SJCRH30 (cell line): Measurements from ENCODE around the gene KRTAP5-7. TPM values are rescaled to one million over a fixed set of nuclear protein-coding genes. Genes with fewer than 3 reads are reported as not detected.

Experiments
- DNase-seq, 2 experiments: peaks; one replicate each; pipeline ENCODE4 v3.0.0-alpha.2; 2015 to 2020
- H3K27ac ChIP-seq: fragments of 250-450 bp; sonication (Bioruptor Pico); 2 replicates; pipeline ENCODE4 v1.5.1; 2020; ENCODE audit warnings: mild to moderate bottlenecking, moderate library complexity
- H3K27me3 ChIP-seq: fragments of 250-450 bp; sonication (Bioruptor Pico); 2 replicates; pipeline ENCODE4 v1.5.1; 2020; ENCODE audit warnings: mild to moderate bottlenecking, moderate library complexity
- H3K36me3 ChIP-seq: fragments of 250-450 bp; sonication (Bioruptor Pico); 2 replicates; pipeline ENCODE4 v1.5.1; 2020; ENCODE audit warnings: mild to moderate bottlenecking, moderate library complexity
- H3K4me1 ChIP-seq: fragments of 250-450 bp; sonication (Bioruptor Pico); 2 replicates; pipeline ENCODE4 v1.5.1; 2020; ENCODE audit warnings: mild to moderate bottlenecking, moderate library complexity
- H3K4me3 ChIP-seq: fragments of 250-450 bp; sonication (Bioruptor Pico); 2 replicates; pipeline ENCODE4 v1.5.1; 2020; ENCODE audit warnings: mild to moderate bottlenecking, moderate library complexity
- H3K9me3 ChIP-seq: fragments of 250-450 bp; sonication (Bioruptor Pico); replicated peaks from 2 replicates; pipeline ENCODE4 v1.5.1; 2020; ENCODE audit warnings: mild to moderate bottlenecking, moderate library complexity
- total RNA-seq: library from RNA; depleted of rRNA; stranded (reverse); fragments of >200 nt; shearing (Covaris generic); gene quantifications from 2 replicates; pipeline ENCODE4 v1.2.3, GENCODE V29; 2014

Gene KRTAP5-7
- total RNA-seq, 1 experiment from 2014 or later: not detected

DNA sequence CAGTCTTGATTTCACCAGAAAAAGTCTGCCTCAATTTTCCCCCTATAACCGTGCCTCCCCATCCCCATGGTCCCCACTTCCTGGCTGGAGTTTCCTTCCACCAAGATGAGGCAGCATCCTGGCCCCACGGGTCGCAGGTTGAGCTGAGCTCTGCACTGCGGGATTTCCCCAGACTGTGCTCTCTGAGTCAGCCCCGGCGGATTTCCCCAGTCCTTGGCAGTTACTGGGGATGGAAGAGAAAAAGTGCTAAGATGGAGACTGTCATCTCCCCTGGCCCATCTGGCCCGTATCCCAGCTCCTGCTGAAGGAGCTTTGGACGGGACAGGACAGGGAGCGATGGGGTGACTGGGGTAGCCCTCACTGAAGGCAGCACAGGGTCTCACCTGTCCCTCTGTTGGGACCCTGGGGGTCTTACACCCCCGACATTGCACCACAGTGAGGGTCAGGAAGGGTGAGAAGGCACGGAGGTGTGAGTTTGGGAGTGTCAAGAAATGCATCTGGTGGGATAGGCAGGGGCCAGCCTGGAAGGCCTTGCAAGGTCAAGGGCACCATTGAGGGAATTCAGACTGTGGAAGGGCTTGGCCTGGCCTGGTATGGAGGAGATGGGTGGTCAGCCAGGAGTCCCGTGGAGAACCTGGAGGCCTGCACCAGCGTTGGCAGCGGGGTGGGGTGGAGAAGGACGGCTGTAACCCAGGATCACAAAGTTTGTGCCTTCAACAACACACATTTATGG, 37.6 kb upstream of the KRTAP5-7 start:
- Histone ChIP-seq H3K27me3 (no peaks in the 10 kb centered on the region), H3K27ac (peak overlapping the region; percentile 85), H3K36me3 (no peaks in the 10 kb centered on the region), H3K9me3 (no peaks in the 10 kb centered on the region), H3K4me3 (no peak overlapping the region), H3K4me1 (peaks cover 13% of the 10 kb centered on the region)
- no peak for DNase-seq

GRCh38 chr11:71490044-71490730, 36.9 kb upstream of the KRTAP5-7 start:
- no peak for DNase-seq
- Histone ChIP-seq H3K27ac (no peak overlapping the region), H3K36me3 (no peaks in the 10 kb centered on the region; the same call in 1 of the 2 replicates)

GRCh38 chr11:71490731-71491390, 36.2 kb upstream of the KRTAP5-7 start:
- H3K27me3 ChIP-seq: no peaks in the 10 kb centered on the region
- H3K27ac ChIP-seq: no peak overlapping the region
- no peaks in the 10 kb centered on the region; the same call in 1 of the 2 replicates for H3K36me3 ChIP-seq
- H3K4me1 ChIP-seq: peaks cover 13% of the 10 kb centered on the region
- no peak overlapping the region for H3K4me3 ChIP-seq
- no peak for DNase-seq
- no peaks in the 10 kb centered on the region for H3K9me3 ChIP-seq

More at GRCh38 chr11:71490044-71490730, 36.9 kb upstream of the KRTAP5-7 start:
- Histone ChIP-seq H3K9me3 (no peaks in the 10 kb centered on the region), H3K4me1 (peaks cover 13% of the 10 kb centered on the region), H3K27me3 (no peaks in the 10 kb centered on the region), H3K4me3 (no peak overlapping the region)

- no peak overlapping the region for H3K27ac ChIP-seq
- H3K9me3 ChIP-seq: no peaks in the 10 kb centered on the region
- H3K4me3 ChIP-seq: no peak overlapping the region
- DNase-seq: no peak
- H3K4me1 ChIP-seq: peaks cover 13% of the 10 kb centered on the region
- no peaks in the 10 kb centered on the region for H3K27me3 ChIP-seq
- H3K36me3 ChIP-seq: no peaks in the 10 kb centered on the region; the same call in 1 of the 2 replicates
Measured at GRCh38 chr11:71491531-71491930, 35.5 kb upstream of the KRTAP5-7 start.

- Histone ChIP-seq H3K27me3 (no peaks in the 10 kb centered on the region), H3K4me3 (no peak overlapping the region), H3K9me3 (no peaks in the 10 kb centered on the region), H3K36me3 (no peaks in the 10 kb centered on the region; the same call in 1 of the 2 replicates), H3K27ac (no peak overlapping the region), H3K4me1 (peaks cover 13% of the 10 kb centered on the region)
- no peak for DNase-seq
Measured at GRCh38 chr11:71491940-71492339, 35.1 kb upstream of the KRTAP5-7 start.

GRCh38 chr11:71495286-71496230, 31.5 kb upstream of the KRTAP5-7 start:
- H3K4me1 ChIP-seq: no peaks in the 10 kb centered on the region
- H3K27me3 ChIP-seq: no peaks in the 10 kb centered on the region
- peaks cover 5% of the 10 kb centered on the region; the same call in 1 of the 2 replicates for H3K36me3 ChIP-seq
- H3K9me3 ChIP-seq: no peaks in the 10 kb centered on the region
- H3K27ac ChIP-seq: no peak overlapping the region
- no peak overlapping the region for H3K4me3 ChIP-seq
- no peak for DNase-seq

GRCh38 chr11:71496421-71496820, 30.6 kb upstream of the KRTAP5-7 start:
- Histone ChIP-seq H3K4me3 (no peak overlapping the region), H3K27me3 (no peaks in the 10 kb centered on the region), H3K36me3 (peaks cover 5% of the 10 kb centered on the region; the same call in 1 of the 2 replicates), H3K4me1 (no peaks in the 10 kb centered on the region), H3K9me3 (no peaks in the 10 kb centered on the region), H3K27ac (no peak overlapping the region)
- no peak for DNase-seq

GRCh38 chr11:71498091-71498490, 29.0 kb upstream of the KRTAP5-7 start:
- Histone ChIP-seq H3K4me1 (no peaks in the 10 kb centered on the region), H3K4me3 (no peak overlapping the region), H3K9me3 (no peaks in the 10 kb centered on the region), H3K36me3 (peaks cover 5% of the 10 kb centered on the region; the same call in 1 of the 2 replicates), H3K27ac (no peak overlapping the region), H3K27me3 (no peaks in the 10 kb centered on the region)
- DNase-seq: no peak

- Histone ChIP-seq H3K27me3 (no peaks in the 10 kb centered on the region), H3K9me3 (no peaks in the 10 kb centered on the region), H3K4me3 (no peak overlapping the region), H3K4me1 (no peaks in the 10 kb centered on the region), H3K27ac (no peak overlapping the region), H3K36me3 (peaks cover 5% of the 10 kb centered on the region; the same call in 1 of the 2 replicates)
- no peak for DNase-seq
Measured at GRCh38 chr11:71499125-71499524, 27.9 kb upstream of the KRTAP5-7 start.

DNA sequence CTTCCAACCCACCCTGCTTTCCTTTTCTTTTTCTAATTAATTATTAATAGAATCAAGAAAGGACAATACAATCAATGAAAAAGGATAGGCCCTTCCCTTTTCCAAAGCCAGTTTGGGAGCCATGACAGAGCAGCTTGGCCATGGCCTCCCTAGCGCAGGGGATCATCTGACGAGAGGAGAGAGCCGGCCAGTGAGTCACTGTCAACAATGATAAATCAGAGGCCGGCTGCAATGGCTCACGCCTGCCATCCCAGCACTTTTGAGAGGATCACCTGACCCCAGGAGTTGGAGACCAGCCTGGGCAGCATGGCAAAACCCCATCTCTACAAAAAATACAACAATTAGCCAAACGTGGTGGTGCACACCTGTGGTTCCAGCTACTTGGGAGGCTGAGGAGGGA, 27.5 kb upstream of the KRTAP5-7 start:
- H3K27ac ChIP-seq: no peak overlapping the region
- no peak for DNase-seq
- no peaks in the 10 kb centered on the region for H3K4me1 ChIP-seq
- H3K36me3 ChIP-seq: peaks cover 5% of the 10 kb centered on the region; the same call in 1 of the 2 replicates
- H3K9me3 ChIP-seq: no peaks in the 10 kb centered on the region
- H3K4me3 ChIP-seq: no peak overlapping the region
- H3K27me3 ChIP-seq: no peaks in the 10 kb centered on the region

DNA sequence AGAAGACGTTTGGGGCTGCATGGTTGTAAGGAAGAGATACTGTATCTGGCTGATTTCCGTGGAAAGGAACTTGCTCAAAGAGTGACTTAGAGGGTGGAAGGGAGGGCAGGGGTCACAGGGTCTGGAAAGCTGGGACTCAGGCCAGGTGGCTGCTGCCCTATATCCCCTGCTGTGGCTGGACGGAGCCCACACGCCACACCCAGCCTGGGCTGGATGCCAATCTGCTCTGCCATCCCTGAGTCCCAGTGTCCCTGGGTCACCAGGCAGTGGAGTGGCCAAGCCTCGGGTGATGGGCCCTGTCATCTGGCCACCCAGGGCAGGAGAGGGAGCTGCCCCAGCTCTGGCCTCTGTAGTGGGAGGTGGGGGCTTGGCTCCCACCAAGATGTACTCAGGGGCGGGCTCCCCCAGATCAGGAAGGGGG, 26.5 kb upstream of the KRTAP5-7 start:
- Histone ChIP-seq H3K36me3 (0 out of 2 replicates have a peak, but pooled peaks cover 5% of the 10 kb centered on the region), H3K4me1 (no peaks in the 10 kb centered on the region), H3K27me3 (no peaks in the 10 kb centered on the region), H3K9me3 (no peaks in the 10 kb centered on the region), H3K27ac (no peak overlapping the region), H3K4me3 (no peak overlapping the region)
- DNase-seq: no peak

- no peak overlapping the region for H3K4me3 ChIP-seq
- no peak for DNase-seq
- 0 out of 2 replicates have a peak, but pooled peaks cover 5% of the 10 kb centered on the region for H3K36me3 ChIP-seq
Measured at GRCh38 chr11:71501071-71501985, 25.7 kb upstream of the KRTAP5-7 start.

GRCh38 chr11:71502026-71502425, 25.0 kb upstream of the KRTAP5-7 start:
- Histone ChIP-seq H3K9me3 (no peaks in the 10 kb centered on the region), H3K27me3 (no peaks in the 10 kb centered on the region), H3K27ac (no peak overlapping the region), H3K4me3 (no peak overlapping the region), H3K4me1 (no peaks in the 10 kb centered on the region), H3K36me3 (0 out of 2 replicates have a peak, but pooled peaks cover 5% of the 10 kb centered on the region)
- DNase-seq: no peak

More at GRCh38 chr11:71501071-71501985, 25.7 kb upstream of the KRTAP5-7 start:
- no peaks in the 10 kb centered on the region for H3K9me3 ChIP-seq
- no peak overlapping the region for H3K27ac ChIP-seq
- H3K27me3 ChIP-seq: no peaks in the 10 kb centered on the region
- no peaks in the 10 kb centered on the region for H3K4me1 ChIP-seq
